Bronchial epithelial cell (primary cell): ENCODE measurements around the gene ITPR3. TPM values are rescaled to one million over a fixed set of nuclear protein-coding genes. Genes with fewer than 3 reads are reported as not detected.

Source experiments
- DNase-seq: peaks from one replicate; pipeline ENCODE4 v3.0.0-alpha.2; 2010; ENCODE audit warnings: low read depth
- FAIRE-seq: peaks from 2 replicates; lab custom pipeline; 2011; peaks lifted over from hg19 to GRCh38; lab: Jason Lieb, UNC
- H3K27me3 ChIP-seq: 2 replicates; pipeline ENCODE4 v1.5.1; 2011; ENCODE audit warnings: low read length; ENCODE audit not compliant: control insufficient read depth, insufficient read depth
- H3K36me3 ChIP-seq: 2 replicates; pipeline ENCODE4 v1.5.1; 2011; ENCODE audit warnings: low read length; ENCODE audit not compliant: control insufficient read depth, insufficient read depth
- H3K4me3 ChIP-seq: 2 replicates; pipeline ENCODE4 v1.5.1; 2011; ENCODE audit warnings: mild to moderate bottlenecking, low read depth, low read length, control low read depth
- CTCF ChIP-seq: IDR thresholded peaks from 2 replicates; pipeline ENCODE4 v1.5.1; 2011; ENCODE audit warnings: mild to moderate bottlenecking, moderate library complexity, low read length, control low read depth, inconsistent platforms; ENCODE audit not compliant: insufficient read depth, severe bottlenecking
- total RNA-seq: library from RNA; depleted of rRNA; stranded (reverse); fragments of >200 nt; gene quantifications from 2 replicates; pipeline ENCODE4 v1.2.1, GENCODE V29; 2014

The ITPR3 gene
- total RNA-seq, 1 donor from 2014 or later: 95.6 TPM

GRCh38 chr6:33697845-33698244 is 76.7 kb downstream of the ITPR3 start:
- FAIRE-seq (no peak), DNase-seq (no peak)
- TF ChIP-seq CTCF: no peak
- Histone ChIP-seq H3K4me3 (no peak overlapping the region), H3K27me3 (no peaks in the 10 kb centered on the region), H3K36me3 (peaks cover 23% of the 10 kb centered on the region)

- DNase-seq (no peak), FAIRE-seq (no peak)
- H3K36me3 ChIP-seq: peaks cover 21% of the 10 kb centered on the region
- TF ChIP-seq CTCF: no peak
- H3K27me3 ChIP-seq: no peaks in the 10 kb centered on the region
- no peak overlapping the region for H3K4me3 ChIP-seq
Observed at GRCh38 chr6:33698494-33698893, 77.4 kb downstream of the ITPR3 start.

- no peak for TF ChIP-seq CTCF
- no peak for FAIRE-seq
- H3K4me3 ChIP-seq: no peak overlapping the region
Observed at GRCh38 chr6:33699131-33699530, 78.0 kb downstream of the ITPR3 start.

GRCh38 chr6:33699739-33700138 is 78.6 kb downstream of the ITPR3 start:
- FAIRE-seq (no peak), DNase-seq (no peak)
- H3K27me3 ChIP-seq: no peaks in the 10 kb centered on the region
- peaks cover 17% of the 10 kb centered on the region for H3K36me3 ChIP-seq
- TF ChIP-seq CTCF: no peak
- no peak overlapping the region for H3K4me3 ChIP-seq

More at GRCh38 chr6:33699131-33699530, 78.0 kb downstream of the ITPR3 start:
- H3K36me3 ChIP-seq: peaks cover 17% of the 10 kb centered on the region
- H3K27me3 ChIP-seq: no peaks in the 10 kb centered on the region
- DNase-seq: peak; percentile 69

- peak; percentile 73 for DNase-seq
- peak; percentile 97 for TF ChIP-seq CTCF
- no peak overlapping the region for H3K4me3 ChIP-seq
- H3K36me3 ChIP-seq: peaks cover 13% of the 10 kb centered on the region
- no peak for FAIRE-seq
- no peaks in the 10 kb centered on the region for H3K27me3 ChIP-seq
Observed at GRCh38 chr6:33700391-33701050, 79.4 kb downstream of the ITPR3 start.

- no peak overlapping the region for H3K4me3 ChIP-seq
Observed at GRCh38 chr6:33702345-33702977, 81.3 kb downstream of the ITPR3 start.

More at GRCh38 chr6:33702345-33702977, 81.3 kb downstream of the ITPR3 start:
- DNase-seq (peak; percentile 59), FAIRE-seq (no peak)
- Histone ChIP-seq H3K36me3 (peaks cover 10% of the 10 kb centered on the region), H3K27me3 (no peaks in the 10 kb centered on the region)
- TF ChIP-seq CTCF: peak; percentile 75
